ENCODE measurements around the gene KNG1. TPM values are rescaled to one million over a fixed set of nuclear protein-coding genes. Genes with fewer than 3 reads are reported as not detected.

The KNG1 gene
- total RNA-seq, 1 experiment from 2014 or later: 0.25 TPM

DNA sequence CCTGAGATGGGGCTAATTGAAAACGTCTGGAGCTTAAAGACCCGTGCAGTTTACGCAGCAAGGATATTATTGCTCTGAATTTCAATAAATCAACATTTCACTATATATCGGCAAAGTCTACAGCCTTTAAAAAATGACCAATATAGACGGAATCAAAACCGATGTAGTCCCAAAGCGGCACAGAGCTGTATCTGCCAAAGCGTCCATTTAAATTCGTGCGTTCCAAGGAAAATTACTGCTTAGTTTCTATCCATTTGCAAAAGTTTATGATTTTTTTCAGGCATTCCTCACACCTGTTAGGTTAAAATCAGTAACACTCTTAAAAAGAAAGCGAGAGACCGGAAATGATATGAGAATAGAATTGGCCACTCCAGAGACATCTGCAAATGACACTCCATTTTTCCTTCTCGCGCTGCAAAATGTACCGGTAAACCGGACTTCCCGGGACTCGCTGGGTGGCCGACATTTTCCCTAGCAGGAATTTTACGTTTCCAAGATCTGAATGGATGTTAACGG, 65.4 kb downstream of the KNG1 start:
- Histone ChIP-seq H3K27me3 (ENCODE audit: insufficient read depth, low read length) (no peaks in the 10 kb centered on the region), H3K79me2 (ENCODE audit: insufficient read depth, low read length) (peaks cover 48% of the 10 kb centered on the region), H3K27ac (ENCODE audit: low read depth, low read length) (peak overlapping the region; percentile 99), H3K36me3 (ENCODE audit: control insufficient read depth in 1 of 2, insufficient read depth in 2 of 2, low read length in 2 of 2) (peaks cover 34 to 41% of the 10 kb centered on the region in 2 experiments), H3K9me3 (ENCODE audit: control insufficient read depth in 1 of 2, insufficient read depth in 1 of 2, low read depth in 1 of 2, low read length in 2 of 2) (no peaks in the 10 kb centered on the region), H3K9ac (ENCODE audit: low read length) (peak overlapping the region; percentile 96), H2AFZ (ENCODE audit: low read depth, low read length, poor library complexity, severe bottlenecking) (peak overlapping the region; percentile 56), H3K9me2 (ENCODE audit: insufficient read depth) (no peaks in the 10 kb centered on the region), H3K4me3 (replicated peaks in 1 of 2; ENCODE audit: low read depth in 1 of 2, low read length in 2 of 2) (peak overlapping the region; percentile 87 to 92), H4K20me1 (ENCODE audit: insufficient read depth) (peaks cover 33% of the 10 kb centered on the region), H3K4me1 (ENCODE audit: control insufficient read depth in 1 of 2, insufficient read depth in 2 of 2, low read length in 2 of 2) (peaks cover 0 to 13% of the 10 kb centered on the region in 2 experiments; a peak in 2 of 4 replicates), H3K4me2 (ENCODE audit: low read length) (peak overlapping the region; percentile 83)
- BruUV-seq (replicated peaks): TSS peak; percentile 95
- no peak for DNase-seq (ENCODE audit: low read depth, low spot score)
- peak; percentile 21 for ATAC-seq
- ChIA-PET POLR2A (interaction anchor here (0.7 to 2.3 kb wide), 10 partner anchors 10 to 212 kb away, joined by 3 to 11 read pairs (median 4); partner anchors contain the start of gene DNAJB11), RAD21 (ENCODE audit: low non-redundant PET in 1 of 2, low total read pairs in 2 of 2, uncharacterized antibody in 2 of 2, unreplicated experiment in 2 of 2) (interaction anchor here in 1 of 2 experiments (0.8 kb wide), 1 partner anchor 193 kb away, joined by 3 read pairs; no protein-coding TSS in a partner anchor), CTCF (no interaction called here)
- intact Hi-C loops (cut with micrococcal nuclease): loop anchor here (1.0 kb wide), 1 partner anchor 22 kb away; no protein-coding TSS in a partner anchor
- no peak for TF ChIP-seq POLR2AphosphoS5 (IDR thresholded peaks at IDR 0.05; ENCODE audit: low read depth, low read length)
- no peak for TF ChIP-seq EZH2phosphoT487 (IDR thresholded peaks at IDR 0.05; ENCODE audit: borderline replicate concordance)

DNA sequence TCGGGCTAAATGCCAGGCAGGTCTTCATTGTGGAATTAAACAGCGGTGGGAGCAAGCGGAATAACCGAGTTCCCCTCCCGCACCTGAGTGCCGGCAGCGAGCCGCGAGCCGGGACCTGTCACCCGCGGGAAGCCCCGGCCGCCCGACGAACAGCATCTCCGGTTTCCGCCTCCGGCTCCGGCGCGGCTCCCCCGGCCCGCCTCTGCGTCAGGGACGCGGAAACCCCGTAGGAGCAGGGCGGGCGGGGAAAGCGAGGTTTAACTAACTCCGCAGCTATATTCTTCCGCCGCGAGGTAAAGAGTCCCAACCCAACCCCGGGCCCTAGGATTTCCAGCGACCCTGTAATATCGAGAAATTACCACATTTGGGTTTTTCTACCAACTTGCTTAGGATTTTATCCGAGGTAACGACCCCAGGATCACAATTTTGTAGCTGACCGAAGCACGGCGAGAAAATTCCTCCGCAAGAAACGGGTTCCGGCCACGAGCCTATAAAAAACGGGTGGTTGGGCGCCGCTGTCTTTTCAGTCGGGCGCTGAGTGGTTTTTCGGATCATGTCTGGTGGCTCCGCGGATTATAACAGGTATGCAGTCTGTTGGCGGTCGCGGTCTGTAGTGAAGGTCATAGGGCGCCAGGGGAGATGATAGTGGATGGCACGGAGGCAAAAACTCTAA, 66.0 kb downstream of the KNG1 start, which contains the start of gene EIF4A2:
Gene EIF4A2 (plus strand): TSS at position 520 of the 673 bp plus-strand sequence. CDS start 34 bp downstream, at position 554.
- Histone ChIP-seq H2AFZ (ENCODE audit: low read depth, low read length, poor library complexity, severe bottlenecking) (peak within 1 kb of the TSS; percentile 56), H3K4me1 (ENCODE audit: control insufficient read depth in 1 of 2, insufficient read depth in 2 of 2, low read length in 2 of 2) (peaks cover 0 to 13% of the 10 kb centered on the region in 2 experiments; a peak in 2 of 4 replicates), H3K27me3 (ENCODE audit: insufficient read depth, low read length) (no peaks in the 10 kb centered on the region), H3K9ac (ENCODE audit: low read length) (peak within 1 kb of the TSS; percentile 96), H4K20me1 (ENCODE audit: insufficient read depth) (peaks cover 38% of the 10 kb centered on the region), H3K79me2 (ENCODE audit: insufficient read depth, low read length) (peaks cover 54% of the 10 kb centered on the region), H3K36me3 (ENCODE audit: control insufficient read depth in 1 of 2, insufficient read depth in 2 of 2, low read length in 2 of 2) (peaks cover 40 to 47% of the 10 kb centered on the region in 2 experiments), H3K27ac (ENCODE audit: low read depth, low read length) (peak within 1 kb of the TSS; percentile 99), H3K9me2 (ENCODE audit: insufficient read depth) (no peaks in the 10 kb centered on the region), H3K9me3 (ENCODE audit: control insufficient read depth in 1 of 2, insufficient read depth in 1 of 2, low read depth in 1 of 2, low read length in 2 of 2) (no peaks in the 10 kb centered on the region), H3K4me3 (replicated peaks in 1 of 2; ENCODE audit: low read depth in 1 of 2, low read length in 2 of 2) (peak within 1 kb of the TSS; percentile 87 to 92), H3K4me2 (ENCODE audit: low read length) (peak within 1 kb of the TSS; percentile 83)
- DNase-seq (ENCODE audit: low read depth, low spot score): peak; percentile 78
- intact Hi-C loops (cut with micrococcal nuclease): no loop called here
- BruUV-seq (replicated peaks): no TSS peak
- ChIA-PET RAD21 (ENCODE audit: low non-redundant PET in 1 of 2, low total read pairs in 2 of 2, uncharacterized antibody in 2 of 2, unreplicated experiment in 2 of 2) (interaction anchor here in 1 of 2 experiments (0.8 kb wide), 1 partner anchor 194 kb away, joined by 3 read pairs; no protein-coding TSS in a partner anchor), CTCF (no interaction called here), POLR2A (interaction anchor here (0.7 to 2.3 kb wide), 11 partner anchors 9 to 213 kb away, joined by 3 to 11 read pairs (median 3); partner anchors contain the start of gene DNAJB11)
- peak; percentile 75 for ATAC-seq
- TF ChIP-seq EZH2phosphoT487 (IDR thresholded peaks at IDR 0.05; ENCODE audit: borderline replicate concordance) (no peak), ZBTB33 (IDR thresholded peaks at IDR 0.05; ENCODE audit: extremely low read depth, insufficient replicate concordance, low read length) (peak; percentile 31), CEBPB (IDR thresholded peaks at IDR 0.05; ENCODE audit: low read depth) (peak; percentile 65), JUND (IDR thresholded peaks at IDR 0.05) (peak; percentile 53), YY1 (IDR thresholded peaks at IDR 0.05; ENCODE audit: extremely low read depth, insufficient replicate concordance, low read depth, low read length) (peak; percentile 80), RAD21 (IDR thresholded peaks at IDR 0.05; ENCODE audit: low read depth) (no peak), REST (IDR thresholded peaks at IDR 0.05; ENCODE audit: low read depth) (no peak), EGR1 (IDR thresholded peaks at IDR 0.05; ENCODE audit: low read depth) (peak; percentile 71), ZFX (IDR thresholded peaks at IDR 0.05) (no peak), EZH2 (IDR thresholded peaks at IDR 0.05) (no peak), SIN3A (IDR thresholded peaks at IDR 0.05; ENCODE audit: low read depth) (peak; percentile 99), POLR2AphosphoS5 (IDR thresholded peaks at IDR 0.05; ENCODE audit: low read depth, low read length) (peak; percentile 99)

Measured in HCT116 (cell line).